GM21619 (cell line): Measurements from ENCODE around the gene UGT1A6.

ENCODE experiments used
- ATAC-seq: cut with Tn5 transposase; IDR thresholded peaks from one replicate; pipeline ENCODE4 v1.9.1; 2021; ENCODE audit not compliant: unreplicated experiment

The UGT1A6 gene

DNA sequence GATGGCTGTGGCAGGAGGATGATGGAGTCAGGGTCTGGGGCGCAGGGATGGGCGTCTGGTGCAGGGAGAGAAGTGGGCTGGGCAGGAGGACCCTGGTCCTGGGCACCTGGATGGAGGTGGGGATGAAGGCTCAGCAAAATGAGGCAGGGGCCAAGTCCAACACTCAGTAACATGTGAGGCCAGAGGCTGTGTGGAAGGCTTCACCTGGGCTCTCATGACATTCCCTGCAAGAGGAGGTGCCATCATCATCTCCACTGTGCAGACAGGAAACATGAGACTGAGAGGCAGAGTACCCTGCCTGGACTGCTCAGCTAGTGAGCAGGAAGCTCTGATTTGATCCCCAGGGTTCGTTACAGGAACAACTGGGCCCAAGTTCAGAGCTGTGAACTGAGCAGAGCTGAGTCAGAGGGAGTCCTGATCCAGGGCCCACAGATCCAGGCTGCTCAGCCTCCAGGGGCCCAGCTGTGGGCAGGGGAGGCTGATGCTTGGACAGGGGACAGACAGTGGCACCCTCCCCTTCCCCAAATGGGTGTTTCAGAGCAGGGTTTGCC lies 124.7 kb downstream of the UGT1A6 start:
- no peak for ATAC-seq

DNA sequence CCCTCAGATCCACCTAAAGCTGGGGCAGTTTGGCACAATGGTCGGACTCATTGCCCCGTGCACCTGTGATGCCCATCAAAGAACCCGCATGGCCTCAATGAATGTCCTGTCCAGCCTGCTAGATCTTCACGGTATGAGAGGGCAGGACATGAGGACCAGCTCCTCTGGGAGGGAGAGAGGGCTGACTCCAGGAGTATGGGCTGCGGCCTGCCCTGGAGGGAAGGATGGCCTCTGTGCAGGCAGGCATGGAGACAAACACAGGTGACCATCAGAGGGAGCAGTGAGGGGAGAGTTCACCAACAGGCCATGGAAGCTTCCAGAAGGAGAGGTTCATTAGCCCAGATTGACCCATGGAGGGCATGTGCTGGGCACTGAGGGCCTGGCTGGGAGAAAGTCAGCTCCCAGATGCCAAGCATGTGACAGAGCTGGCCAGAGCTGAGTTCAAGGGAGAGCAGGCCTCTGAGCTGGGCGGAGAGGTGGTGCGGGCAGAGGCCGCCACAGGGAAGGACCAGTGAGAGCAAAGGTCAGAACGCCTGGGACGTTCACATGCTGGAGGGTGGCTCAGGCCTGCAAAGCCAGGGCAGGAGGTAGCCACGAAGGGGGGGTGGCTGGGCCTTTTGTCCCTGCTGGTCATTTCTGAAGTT lies 125.4 kb downstream of the UGT1A6 start:
- ATAC-seq = no peak

DNA sequence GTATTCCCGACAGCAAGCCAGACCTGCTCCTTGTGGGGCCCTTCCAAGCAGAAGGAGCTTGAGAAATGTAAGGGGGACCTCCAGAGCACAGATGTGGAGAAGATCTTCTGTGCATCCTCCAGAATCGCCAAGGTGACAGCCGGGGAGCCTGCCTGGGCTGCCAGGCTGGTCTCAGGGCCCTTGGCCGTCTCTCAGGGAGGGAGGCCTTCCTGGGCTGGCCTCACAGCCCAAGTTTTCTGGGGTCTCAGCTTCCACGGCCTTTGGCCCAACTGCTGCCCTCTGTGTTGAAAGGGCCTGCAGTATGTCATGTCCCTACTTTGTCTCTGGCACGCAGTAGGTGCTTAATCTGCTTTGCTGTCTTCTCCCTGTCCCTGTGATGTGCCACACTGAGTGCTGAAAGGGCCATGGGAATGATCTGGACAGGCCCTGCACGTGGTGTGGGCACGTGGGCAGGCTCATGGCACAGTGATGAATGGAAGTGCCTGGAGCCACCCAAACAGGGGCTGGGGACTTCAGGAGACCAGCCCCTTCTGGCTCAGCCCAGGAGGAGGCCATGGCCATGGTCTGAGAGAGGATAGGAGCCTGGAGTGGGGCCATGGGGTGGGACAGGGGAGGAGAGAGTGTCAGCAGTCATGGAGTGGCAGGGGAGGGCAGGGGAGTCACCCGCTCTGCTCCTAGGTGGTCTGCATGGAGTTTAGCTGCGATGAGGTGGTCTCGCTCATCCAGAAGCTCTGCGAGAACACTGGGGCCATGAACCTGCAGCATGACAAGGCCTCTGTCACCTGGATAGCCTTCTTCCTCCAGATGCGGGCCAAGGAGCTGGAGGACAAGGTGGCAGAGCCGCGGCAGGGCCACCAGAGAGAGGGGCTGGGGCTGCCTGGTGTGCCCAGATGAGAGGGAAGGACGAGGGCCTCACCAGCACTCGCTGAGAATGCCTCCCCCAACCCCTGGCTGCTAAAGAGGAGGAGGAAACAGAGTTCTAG lies 126.2 kb downstream of the UGT1A6 start:
- no peak for ATAC-seq

- ATAC-seq = no peak
These were observed 127.4 kb downstream of the UGT1A6 start for GRCh38 chr2:233819884-233820773.

- ATAC-seq = no peak
These were observed 128.1 kb downstream of the UGT1A6 start for GRCh38 chr2:233820774-233821105.

DNA sequence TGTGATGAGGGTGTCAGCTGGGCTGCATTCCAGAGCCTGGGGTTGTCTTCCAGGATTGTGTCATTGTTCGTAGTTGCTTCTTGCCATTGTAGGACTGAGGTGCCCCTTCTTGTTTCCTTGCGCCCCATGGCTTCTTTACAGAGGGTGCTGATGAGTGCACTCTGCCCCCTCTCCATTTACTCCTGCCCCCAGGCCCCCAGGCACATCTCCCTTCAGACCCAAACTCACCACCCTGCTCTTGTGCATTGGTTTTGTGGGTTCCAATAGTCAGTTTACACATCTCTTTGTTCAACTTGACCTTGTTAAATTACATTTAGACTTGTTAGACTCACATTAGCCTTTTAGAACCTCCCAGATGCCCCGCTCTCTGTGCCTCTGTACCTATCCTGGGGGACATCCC lies 128.5 kb downstream of the UGT1A6 start:
- ATAC-seq = no peak

- no peak for ATAC-seq
These were observed 129.0 kb downstream of the UGT1A6 start for GRCh38 chr2:233821709-233822100.

DNA sequence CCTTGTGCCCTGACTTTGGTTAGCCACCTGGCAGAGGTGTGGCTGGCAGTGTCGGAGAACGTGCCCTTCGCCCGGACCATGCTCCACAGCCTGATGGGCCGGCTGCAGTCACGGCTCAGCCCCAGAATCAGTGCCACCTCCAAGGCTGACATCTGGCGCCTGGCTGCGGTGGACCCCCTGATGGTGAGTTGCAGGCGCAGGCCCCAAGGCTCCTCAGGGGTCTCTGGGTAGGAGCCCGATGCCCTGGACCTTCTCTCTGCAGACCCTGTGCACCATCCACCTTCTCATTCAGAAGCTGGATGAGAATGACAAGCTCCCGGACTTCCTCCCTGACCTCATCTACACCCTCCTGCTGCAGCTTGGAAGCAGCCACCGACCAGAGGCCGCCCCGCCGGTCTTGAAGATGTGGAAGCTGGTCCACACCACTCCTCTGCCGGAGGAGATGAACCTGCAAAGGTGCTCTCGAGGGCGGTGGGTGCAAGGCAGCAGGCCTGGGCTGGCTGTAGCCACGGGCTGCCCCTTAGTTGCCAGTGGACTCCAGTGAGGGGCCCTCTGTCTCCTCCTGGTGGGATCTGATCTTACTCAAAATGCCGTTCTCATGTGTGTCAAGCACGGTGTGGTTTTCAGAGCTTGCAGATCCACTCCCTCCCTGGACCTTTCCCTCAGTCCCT lies 129.5 kb downstream of the UGT1A6 start:
- ATAC-seq = no peak
